ENCODE results near the gene LIN7A.

The LIN7A gene

DNA sequence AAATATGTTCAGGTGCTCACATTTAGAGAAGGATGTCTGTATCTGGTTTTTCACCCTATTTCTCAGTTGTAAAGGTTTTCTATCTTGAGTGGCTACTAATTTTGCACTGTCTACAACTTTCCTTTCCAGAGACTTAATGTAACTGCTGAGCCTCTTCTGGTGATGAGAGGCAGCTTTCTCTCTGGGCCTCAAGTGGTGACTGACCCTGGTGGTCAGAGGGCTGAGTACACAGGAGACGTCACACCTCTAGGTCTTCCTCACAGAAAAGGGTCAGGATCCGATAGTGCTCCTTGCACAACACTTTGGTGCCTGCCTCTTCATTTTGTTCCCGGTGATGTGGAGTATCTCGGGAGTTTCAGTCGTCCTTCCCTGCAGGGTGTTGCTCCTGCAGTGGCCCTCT, 76.8 kb downstream of the LIN7A start:
- FAIRE-seq = no peak
- DNase-seq (ENCODE audit: insufficient read length, low spot score) = no peak
- TF ChIP-seq, protein P1, sequence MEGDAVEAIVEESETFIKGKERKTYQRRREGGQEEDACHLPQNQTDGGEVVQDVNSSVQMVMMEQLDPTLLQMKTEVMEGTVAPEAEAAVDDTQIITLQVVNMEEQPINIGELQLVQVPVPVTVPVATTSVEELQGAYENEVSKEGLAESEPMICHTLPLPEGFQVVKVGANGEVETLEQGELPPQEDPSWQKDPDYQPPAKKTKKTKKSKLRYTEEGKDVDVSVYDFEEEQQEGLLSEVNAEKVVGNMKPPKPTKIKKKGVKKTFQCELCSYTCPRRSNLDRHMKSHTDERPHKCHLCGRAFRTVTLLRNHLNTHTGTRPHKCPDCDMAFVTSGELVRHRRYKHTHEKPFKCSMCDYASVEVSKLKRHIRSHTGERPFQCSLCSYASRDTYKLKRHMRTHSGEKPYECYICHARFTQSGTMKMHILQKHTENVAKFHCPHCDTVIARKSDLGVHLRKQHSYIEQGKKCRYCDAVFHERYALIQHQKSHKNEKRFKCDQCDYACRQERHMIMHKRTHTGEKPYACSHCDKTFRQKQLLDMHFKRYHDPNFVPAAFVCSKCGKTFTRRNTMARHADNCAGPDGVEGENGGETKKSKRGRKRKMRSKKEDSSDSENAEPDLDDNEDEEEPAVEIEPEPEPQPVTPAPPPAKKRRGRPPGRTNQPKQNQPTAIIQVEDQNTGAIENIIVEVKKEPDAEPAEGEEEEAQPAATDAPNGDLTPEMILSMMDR (IDR thresholded peaks at IDR 0.05; ENCODE audit: insufficient read depth, missing control alignments) = no peak

DNA sequence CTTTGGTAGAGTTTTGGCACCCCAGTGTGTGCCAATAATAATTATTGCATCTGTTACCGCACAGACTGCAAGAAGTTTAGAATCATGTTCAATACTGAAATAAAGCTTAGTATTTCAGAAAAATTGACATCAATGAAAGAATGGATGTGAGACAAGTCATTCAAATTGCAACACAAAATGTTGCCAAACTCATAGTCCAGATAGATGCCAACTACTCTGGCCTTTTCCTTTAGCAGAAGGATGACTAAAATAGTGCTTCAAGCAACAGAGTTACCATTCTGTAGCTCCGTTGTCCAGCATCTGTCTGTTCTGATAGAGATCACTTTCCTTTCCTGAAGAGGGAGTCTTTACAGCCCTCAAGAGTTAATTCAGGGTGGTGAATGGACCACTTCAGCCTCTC, 77.5 kb downstream of the LIN7A start:
- TF ChIP-seq, protein P1 (IDR thresholded peaks at IDR 0.05; ENCODE audit: insufficient read depth, missing control alignments) = no peak
- no peak for FAIRE-seq
- DNase-seq (ENCODE audit: insufficient read length, low spot score) = no peak

DNA sequence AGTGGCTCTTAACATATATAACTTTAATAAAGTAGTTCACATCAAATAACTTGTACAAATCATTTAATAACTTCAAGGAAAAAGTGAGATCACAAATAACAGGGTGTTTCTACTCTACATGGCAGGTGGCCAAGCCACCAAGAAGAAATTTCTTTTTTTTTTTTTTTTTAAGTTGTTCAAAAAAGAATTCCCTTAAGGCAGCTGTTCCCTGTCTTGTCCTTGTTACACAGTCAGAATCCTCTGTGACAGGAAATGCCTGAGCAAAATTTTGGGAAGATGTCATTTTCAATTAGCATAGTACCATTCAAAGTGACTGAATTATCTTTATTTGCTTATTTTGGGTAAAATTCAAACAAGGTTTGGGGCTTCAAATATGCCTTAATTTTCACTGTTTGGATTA, 79.4 kb downstream of the LIN7A start:
- DNase-seq (ENCODE audit: insufficient read length, low spot score) (no peak), FAIRE-seq (no peak)
- TF ChIP-seq, protein P1 (IDR thresholded peaks at IDR 0.05; ENCODE audit: insufficient read depth, missing control alignments) = no peak

DNA sequence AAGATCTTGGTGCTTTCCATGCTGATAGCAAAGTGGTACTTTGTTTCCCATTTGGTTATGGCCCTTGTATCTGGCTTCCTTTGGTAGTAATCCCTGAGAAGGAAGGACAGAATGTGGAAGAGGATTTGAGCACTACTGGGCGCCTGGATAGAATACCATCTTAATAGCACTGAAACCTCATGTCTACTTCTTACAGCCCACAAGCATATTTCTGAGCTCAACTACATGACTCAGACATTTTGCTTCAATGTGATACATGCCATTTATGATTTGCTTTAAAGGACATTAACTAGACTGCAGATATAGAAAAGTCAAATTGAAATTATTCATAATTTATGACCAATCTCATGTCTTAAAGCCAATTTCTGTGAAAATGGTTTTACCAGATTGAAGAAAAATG, 80.4 kb downstream of the LIN7A start:
- no peak for FAIRE-seq
- no peak for DNase-seq (ENCODE audit: insufficient read length, low spot score)
- TF ChIP-seq, protein P1 (IDR thresholded peaks at IDR 0.05; ENCODE audit: insufficient read depth, missing control alignments) = no peak

DNA sequence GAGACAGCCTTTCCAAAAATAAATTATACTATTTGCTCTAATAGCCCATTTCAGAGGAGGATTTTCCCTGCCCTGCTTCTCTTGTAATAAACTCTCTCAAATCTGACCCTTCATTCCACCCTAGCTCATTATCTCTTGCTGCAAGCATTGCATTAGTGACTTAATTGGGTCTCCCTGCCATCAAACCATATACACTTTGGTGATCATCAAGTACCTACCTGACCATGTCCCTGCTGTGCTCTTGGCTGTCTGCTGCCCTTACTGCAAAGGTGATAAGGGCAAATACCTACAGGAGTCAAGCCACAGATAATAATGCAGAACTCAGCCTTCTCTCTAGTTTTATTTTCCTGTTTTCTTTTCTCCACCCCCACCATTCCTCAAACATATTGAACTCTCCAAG, 88.4 kb downstream of the LIN7A start:
- FAIRE-seq (no peak), DNase-seq (ENCODE audit: insufficient read length, low spot score) (no peak)
- TF ChIP-seq, protein P1 (IDR thresholded peaks at IDR 0.05; ENCODE audit: insufficient read depth, missing control alignments) = no peak

DNA sequence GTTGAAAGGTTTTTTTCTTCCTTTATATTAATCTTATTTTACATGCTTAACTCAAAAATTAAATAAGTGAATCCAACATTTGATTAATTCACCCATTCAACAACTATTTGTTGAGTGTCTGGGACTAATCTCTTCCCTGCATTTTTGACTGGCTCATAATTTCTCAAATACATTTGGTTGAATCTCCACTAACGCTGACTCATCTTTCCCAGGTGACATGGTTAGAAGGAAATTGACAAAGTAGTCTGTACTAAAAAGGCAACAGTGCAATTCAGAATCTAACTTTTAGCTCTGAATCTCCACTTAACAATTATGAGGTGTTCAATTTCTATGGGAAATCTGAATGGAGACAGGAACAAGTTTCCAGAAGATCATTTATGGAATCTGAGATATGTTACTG, 88.9 kb downstream of the LIN7A start:
- TF ChIP-seq, protein P1 (IDR thresholded peaks at IDR 0.05; ENCODE audit: insufficient read depth, missing control alignments) = no peak
- DNase-seq (ENCODE audit: insufficient read length, low spot score) = no peak
- no peak for FAIRE-seq

DNA sequence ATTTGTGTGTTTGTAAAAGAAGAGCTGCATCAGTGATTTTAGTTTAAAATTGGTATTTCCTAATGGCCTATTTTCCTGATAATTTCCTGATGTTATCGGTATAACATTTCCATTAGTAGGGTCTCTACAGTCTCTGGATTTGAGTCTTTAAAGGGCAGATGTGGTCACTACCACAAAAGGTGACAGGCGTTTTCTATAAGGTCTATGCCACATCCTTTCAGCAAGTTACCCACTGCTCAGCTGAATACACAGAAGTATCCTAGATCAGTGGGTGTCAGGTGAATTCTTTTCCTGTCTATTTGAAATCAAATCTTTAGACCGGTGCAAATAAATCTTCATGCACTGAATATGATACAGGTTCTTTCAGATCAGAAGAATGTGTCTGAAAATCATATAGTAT, 90.2 kb downstream of the LIN7A start:
- TF ChIP-seq, protein P1 (IDR thresholded peaks at IDR 0.05; ENCODE audit: insufficient read depth, missing control alignments) = no peak
- FAIRE-seq (no peak), DNase-seq (ENCODE audit: insufficient read length, low spot score) (no peak)
